ENCODE measurements around the gene HES1. TPM values are rescaled to one million over a fixed set of nuclear protein-coding genes. Genes with fewer than 3 reads are reported as not detected.

Gene HES1
- total RNA-seq, 1 donor from 2014 or later, result 100 TPM

- Mint-ChIP-seq H3K4me3 (peak overlapping the region; percentile 78), H3K27ac (peak overlapping the region; percentile 87), H3K9me3 (no peaks in the 10 kb centered on the region), H3K27me3 (no peaks in the 10 kb centered on the region), H3K36me3 (no peaks in the 10 kb centered on the region), H3K4me1 (ENCODE audit: unreplicated experiment) (peaks cover 31% of the 10 kb centered on the region)
- DNase-seq (ENCODE audit: extremely low spot score, unreplicated experiment), result no peak
- TF ChIP-seq, protein P1, sequence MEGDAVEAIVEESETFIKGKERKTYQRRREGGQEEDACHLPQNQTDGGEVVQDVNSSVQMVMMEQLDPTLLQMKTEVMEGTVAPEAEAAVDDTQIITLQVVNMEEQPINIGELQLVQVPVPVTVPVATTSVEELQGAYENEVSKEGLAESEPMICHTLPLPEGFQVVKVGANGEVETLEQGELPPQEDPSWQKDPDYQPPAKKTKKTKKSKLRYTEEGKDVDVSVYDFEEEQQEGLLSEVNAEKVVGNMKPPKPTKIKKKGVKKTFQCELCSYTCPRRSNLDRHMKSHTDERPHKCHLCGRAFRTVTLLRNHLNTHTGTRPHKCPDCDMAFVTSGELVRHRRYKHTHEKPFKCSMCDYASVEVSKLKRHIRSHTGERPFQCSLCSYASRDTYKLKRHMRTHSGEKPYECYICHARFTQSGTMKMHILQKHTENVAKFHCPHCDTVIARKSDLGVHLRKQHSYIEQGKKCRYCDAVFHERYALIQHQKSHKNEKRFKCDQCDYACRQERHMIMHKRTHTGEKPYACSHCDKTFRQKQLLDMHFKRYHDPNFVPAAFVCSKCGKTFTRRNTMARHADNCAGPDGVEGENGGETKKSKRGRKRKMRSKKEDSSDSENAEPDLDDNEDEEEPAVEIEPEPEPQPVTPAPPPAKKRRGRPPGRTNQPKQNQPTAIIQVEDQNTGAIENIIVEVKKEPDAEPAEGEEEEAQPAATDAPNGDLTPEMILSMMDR (conservative IDR thresholded peaks at IDR 0.05), result no peak
Observed at GRCh38 chr3:194112120-194113106, 23.5 kb upstream of the HES1 start.

- Mint-ChIP-seq H3K27me3 (no peaks in the 10 kb centered on the region), H3K4me3 (peak overlapping the region; percentile 35), H3K36me3 (no peaks in the 10 kb centered on the region), H3K27ac (no peak overlapping the region), H3K9me3 (no peaks in the 10 kb centered on the region), H3K4me1 (ENCODE audit: unreplicated experiment) (peaks cover 33% of the 10 kb centered on the region)
- TF ChIP-seq, protein P1 (conservative IDR thresholded peaks at IDR 0.05), result no peak
- DNase-seq (ENCODE audit: extremely low spot score, unreplicated experiment), result no peak
Observed at GRCh38 chr3:194114123-194114522, 21.8 kb upstream of the HES1 start.

GRCh38 chr3:194117104-194117845 lies 18.7 kb upstream of the HES1 start:
- Mint-ChIP-seq H3K9me3 (peaks cover 4% of the 10 kb centered on the region), H3K27ac (peak overlapping the region; percentile 15), H3K4me1 (ENCODE audit: unreplicated experiment) (peaks cover 37% of the 10 kb centered on the region), H3K4me3 (no peak overlapping the region), H3K27me3 (no peaks in the 10 kb centered on the region), H3K36me3 (no peaks in the 10 kb centered on the region)
- TF ChIP-seq, protein P1 (conservative IDR thresholded peaks at IDR 0.05), result no peak
- no peak for DNase-seq (ENCODE audit: extremely low spot score, unreplicated experiment)

DNA sequence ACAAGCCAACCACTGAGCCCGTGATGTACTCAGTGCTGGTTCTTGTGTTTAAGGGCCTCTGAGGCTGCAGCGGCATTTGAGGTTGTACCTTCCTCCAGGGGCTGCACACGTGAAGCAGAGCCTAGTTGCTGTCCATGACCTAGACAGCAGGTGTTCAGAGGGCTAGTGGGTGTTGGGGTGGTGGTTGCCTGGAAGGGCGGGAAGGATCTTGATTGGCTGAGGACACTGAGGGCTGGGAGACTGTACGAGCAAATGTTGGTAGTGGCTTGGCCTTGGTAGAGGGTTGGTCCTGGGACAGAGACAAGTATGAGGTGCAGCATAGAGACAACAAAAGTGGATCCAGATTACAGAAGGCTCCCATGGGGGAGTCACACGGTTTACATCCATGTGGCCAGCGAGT lies 17.0 kb upstream of the HES1 start:
- H3K9me3 Mint-ChIP-seq, result peaks cover 4% of the 10 kb centered on the region
- H3K27ac Mint-ChIP-seq, result no peak overlapping the region
- H3K36me3 Mint-ChIP-seq, result no peaks in the 10 kb centered on the region
- peaks cover 28% of the 10 kb centered on the region for H3K4me1 Mint-ChIP-seq (ENCODE audit: unreplicated experiment)
- TF ChIP-seq, protein P1 (conservative IDR thresholded peaks at IDR 0.05), result no peak
- DNase-seq (ENCODE audit: extremely low spot score, unreplicated experiment), result no peak
- no peak overlapping the region for H3K4me3 Mint-ChIP-seq
- H3K27me3 Mint-ChIP-seq, result no peaks in the 10 kb centered on the region

GRCh38 chr3:194119831-194120590 lies 15.9 kb upstream of the HES1 start:
- H3K36me3 Mint-ChIP-seq, result no peaks in the 10 kb centered on the region
- H3K4me1 Mint-ChIP-seq (ENCODE audit: unreplicated experiment), result peaks cover 24% of the 10 kb centered on the region
- no peaks in the 10 kb centered on the region for H3K27me3 Mint-ChIP-seq
- no peak overlapping the region for H3K4me3 Mint-ChIP-seq
- H3K27ac Mint-ChIP-seq, result peak overlapping the region; percentile 17
- no peak for DNase-seq (ENCODE audit: extremely low spot score, unreplicated experiment)
- TF ChIP-seq, protein P1 (conservative IDR thresholded peaks at IDR 0.05), result no peak
- H3K9me3 Mint-ChIP-seq, result peaks cover 4% of the 10 kb centered on the region

Measured in type B pancreatic cell (in vitro differentiated cells).